ENCODE data around the gene TLCD5.

- TF ChIP-seq YY1 (IDR thresholded peaks at IDR 0.05; ENCODE audit: insufficient read depth, insufficient read length) (no peak), SUZ12 (IDR thresholded peaks at IDR 0.05; ENCODE audit: extremely low read depth, insufficient read depth, insufficient read length) (no peak), ZNF274 (IDR thresholded peaks at IDR 0.05; ENCODE audit: low read depth, low read length) (no peak)
These were observed 35.7 kb upstream of the TLCD5 start for GRCh38 chr11:120289426-120289825.

Measured in NT2/D1 (cell line).